RWPE1 (cell line): ENCODE data around the gene MGAT1.
"Not testable (repeated sequence)": the region's sequence is repeated elsewhere in the genome, so short reads cannot be mapped to it uniquely, and the experiment has no call there.

Experiments used
- CTCF ChIA-PET: fragments of 350-600 bp; sonication (Branson Sonifier 250); formaldehyde crosslinking; extraction: SDS; loops from one replicate; lab custom pipeline; 2021; lab: Yijun Ruan, JAX
- POLR2A ChIA-PET: fragments of 400-600 bp; formaldehyde crosslinking; extraction: SDS; loops from one replicate; lab custom pipeline; 2020; ENCODE audit warnings: antibody characterized with exemption; ENCODE audit not compliant: low non-redundant PET; lab: Yijun Ruan, JAX
- DNase-seq: peaks from one replicate; pipeline ENCODE4 v3.0.0; 2012; ENCODE audit warnings: low spot score
- H3K27ac ChIP-seq: fragments of 450-650 bp; 2 replicates; pipeline ENCODE4 v1.5.1; 2017
- CTCF ChIP-seq: fragments of 450-650 bp; conservative IDR thresholded peaks from 2 replicates; pipeline ENCODE4 v1.5.1; 2017; ENCODE audit warnings: low read depth, mild to moderate bottlenecking

The MGAT1 gene

GRCh38 chr5:180831139-180832093 is 28.8 kb upstream of the MGAT1 start:
- POLR2A ChIA-PET = interaction anchor here (0.6 to 1.6 kb wide), 5 partner anchors 23 to 86 kb away, joined by 3 to 7 read pairs (median 3); partner anchors contain the start of genes MGAT1 and ZFP62
- CTCF ChIA-PET = interaction anchor here (0.7 to 1.4 kb wide), 7 partner anchors 10 to 256 kb away, joined by 3 to 5 read pairs (median 3); no protein-coding TSS in a partner anchor
- peak; percentile 91 for DNase-seq
- TF ChIP-seq CTCF = no peak
- peak overlapping the region; percentile 85 for H3K27ac ChIP-seq

- no peak for TF ChIP-seq CTCF
- ChIA-PET CTCF (interaction anchor here (0.7 to 1.4 kb wide), 8 partner anchors 11 to 257 kb away, joined by 3 to 5 read pairs (median 3); no protein-coding TSS in a partner anchor), POLR2A (interaction anchor here (0.6 to 1.6 kb wide), 6 partner anchors 19 to 31 kb away, joined by 3 to 7 read pairs (median 3); partner anchors contain the start of genes MGAT1 and ZFP62)
- H3K27ac ChIP-seq = peak overlapping the region; percentile 85
- peak; percentile 55 for DNase-seq
These were observed 27.9 kb upstream of the MGAT1 start for GRCh38 chr5:180830253-180831138.

GRCh38 chr5:180829726-180830125 is 27.1 kb upstream of the MGAT1 start:
- CTCF ChIA-PET = interaction anchor here (1.1 kb wide), 1 partner anchor 43 kb away, joined by 3 read pairs; no protein-coding TSS in a partner anchor
- DNase-seq = no peak
- TF ChIP-seq CTCF = no peak
- no peak overlapping the region for H3K27ac ChIP-seq
- POLR2A ChIA-PET = interaction anchor here (0.5 to 1.3 kb wide), 3 partner anchors 18 to 362 kb away, joined by 3 read pairs; no protein-coding TSS in a partner anchor

- H3K27ac ChIP-seq, DNase-seq: not testable (repeated sequence)
- ChIA-PET POLR2A (interaction anchor here (0.5 to 1.3 kb wide), 2 partner anchors 17 to 22 kb away, joined by 3 read pairs; no protein-coding TSS in a partner anchor), CTCF (interaction anchor here (0.6 kb wide), 1 partner anchor 27 kb away, joined by 3 read pairs; no protein-coding TSS in a partner anchor)
These were observed 26.3 kb upstream of the MGAT1 start for GRCh38 chr5:180828756-180829531.

- H3K27ac ChIP-seq, POLR2A ChIA-PET, DNase-seq: not testable (repeated sequence)
- CTCF ChIA-PET = interaction anchor here (1.2 kb wide), 1 partner anchor 43 kb away, joined by 4 read pairs; no protein-coding TSS in a partner anchor
These were observed 24.8 kb upstream of the MGAT1 start for GRCh38 chr5:180827374-180827773.

- H3K27ac ChIP-seq = peak overlapping the region; percentile 77
- ChIA-PET POLR2A (no interaction called here), CTCF (interaction anchor here (0.6 to 2.4 kb wide), 5 partner anchors 12 to 347 kb away, joined by 3 to 9 read pairs (median 4); no protein-coding TSS in a partner anchor)
- TF ChIP-seq CTCF = no peak
- peak; percentile 86 for DNase-seq
These were observed 23.3 kb upstream of the MGAT1 start for GRCh38 chr5:180825768-180826525.
